GM19023 (cell line): ENCODE measurements around the gene RBFA.
A peak's percentile ranks its signal among the peaks of the same experiment; 100 is the strongest.
"Not testable (repeated sequence)": the region's sequence is repeated elsewhere in the genome, so short reads cannot be mapped to it uniquely, and the experiment has no call there.

Experiments used
- ATAC-seq: cut with Tn5 transposase; IDR thresholded peaks from one replicate; pipeline ENCODE4 v1.9.1; 2021; ENCODE audit warnings: mild to moderate bottlenecking, moderate library complexity; ENCODE audit not compliant: unreplicated experiment

The RBFA gene, protein sequence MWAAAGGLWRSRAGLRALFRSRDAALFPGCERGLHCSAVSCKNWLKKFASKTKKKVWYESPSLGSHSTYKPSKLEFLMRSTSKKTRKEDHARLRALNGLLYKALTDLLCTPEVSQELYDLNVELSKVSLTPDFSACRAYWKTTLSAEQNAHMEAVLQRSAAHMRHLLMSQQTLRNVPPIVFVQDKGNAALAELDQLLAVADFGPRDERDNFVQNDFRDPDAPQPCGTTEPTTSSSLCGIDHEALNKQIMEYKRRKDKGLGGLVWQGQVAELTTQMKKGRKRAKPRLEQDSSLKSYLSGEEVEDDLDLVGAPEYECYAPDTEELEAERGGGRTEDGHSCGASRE

DNA sequence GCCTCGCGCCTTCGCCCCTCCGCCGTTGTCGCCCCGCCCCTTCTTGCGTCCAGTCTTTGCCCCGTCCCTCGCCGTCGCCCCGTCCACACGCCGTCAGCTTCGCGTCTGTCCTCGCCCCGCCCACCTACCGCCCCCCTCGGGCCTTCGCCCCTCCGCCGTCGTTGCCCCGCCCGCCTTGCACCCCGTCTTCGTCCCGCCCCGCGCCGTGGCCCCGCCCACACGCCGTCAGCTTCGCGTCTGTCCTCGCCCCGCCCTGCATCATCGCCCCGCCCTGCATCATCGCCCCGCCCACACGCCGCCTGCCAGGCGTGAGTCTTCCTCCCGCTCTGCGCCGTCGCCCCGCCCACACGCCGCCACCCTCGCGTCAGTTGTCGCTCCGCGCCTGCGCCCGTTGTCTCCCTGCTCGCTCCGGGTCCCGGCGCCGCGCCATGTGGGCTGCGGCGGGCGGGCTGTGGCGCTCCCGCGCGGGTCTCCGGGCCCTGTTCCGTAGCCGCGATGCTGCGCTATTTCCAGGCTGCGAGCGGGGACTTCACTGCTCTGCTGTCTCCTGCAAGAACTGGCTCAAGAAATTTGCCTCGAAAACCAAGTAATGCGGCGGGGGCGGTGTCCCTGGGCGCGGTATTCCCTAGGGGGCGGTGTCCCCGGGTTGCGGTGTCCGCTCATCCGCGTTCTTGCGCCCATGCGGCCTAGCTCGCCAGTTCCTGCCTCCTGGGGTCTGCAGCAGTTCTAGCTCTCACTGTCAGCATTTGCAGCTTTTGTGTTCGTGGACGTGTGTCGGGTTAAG, at the start of gene RBFA:
Gene RBFA, plus strand, starts transcription at position 367 of the 784 bp plus-strand sequence. Its CDS starts 62 bp downstream, at position 429.
- peak; percentile 74 for ATAC-seq

DNA sequence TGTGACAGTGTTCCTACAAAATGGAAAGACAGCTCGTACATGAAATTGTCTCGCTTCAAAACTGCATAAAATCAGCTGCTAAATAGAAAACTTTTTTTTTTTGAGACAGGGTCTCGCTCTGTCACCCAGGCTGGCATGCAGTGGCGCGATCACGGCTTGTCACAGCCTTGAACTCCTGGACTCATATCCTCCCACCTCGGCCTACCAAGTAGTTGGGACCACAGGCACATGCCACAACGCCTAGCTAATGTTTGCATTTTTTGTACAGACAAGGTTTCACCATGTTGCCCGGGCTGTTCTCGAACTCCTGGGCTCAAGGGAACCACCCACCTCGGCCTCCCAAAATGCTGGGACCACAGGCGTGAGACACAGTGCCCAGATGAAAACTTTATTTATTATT, 49.1 kb upstream of the RBFA start:
- no peak for ATAC-seq

DNA sequence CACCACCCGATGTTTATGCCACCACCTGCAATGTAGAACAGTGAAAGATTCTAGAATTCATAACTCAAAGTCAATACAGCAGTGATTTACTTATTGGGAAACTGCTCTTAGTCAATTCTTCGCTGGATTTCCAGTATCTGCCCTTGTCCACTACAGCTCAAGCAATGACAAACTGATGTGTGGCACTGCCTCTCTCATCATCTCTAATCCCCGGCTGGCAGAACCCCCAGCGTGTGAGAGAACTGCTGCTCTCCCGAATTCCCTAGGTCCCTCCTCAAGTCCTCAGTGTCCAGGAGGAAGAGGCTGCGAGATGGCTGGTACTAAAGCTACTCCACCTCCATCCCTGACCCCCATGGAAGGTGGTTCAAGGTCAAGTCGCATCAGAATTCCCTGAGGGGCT, 47.5 kb upstream of the RBFA start:
- no peak for ATAC-seq

DNA sequence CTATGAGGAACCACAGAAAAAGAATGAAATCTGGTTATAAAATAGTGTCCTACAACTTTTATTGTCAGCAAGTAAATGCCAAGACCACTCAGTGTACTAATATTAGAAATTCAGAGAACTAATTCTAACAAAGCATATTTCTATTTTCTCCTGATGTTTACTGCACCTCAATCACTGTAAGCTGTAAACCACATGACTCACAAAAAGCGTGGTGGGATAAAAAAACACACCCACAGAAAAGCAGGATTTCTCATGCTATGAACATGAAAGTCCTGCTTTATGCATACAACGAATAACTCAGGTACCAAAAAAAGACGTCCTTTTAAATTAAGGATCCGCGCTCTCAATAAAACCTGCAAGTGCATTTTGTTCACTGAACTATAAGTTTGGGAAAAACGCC, 46.7 kb upstream of the RBFA start:
- ATAC-seq, result no peak

DNA sequence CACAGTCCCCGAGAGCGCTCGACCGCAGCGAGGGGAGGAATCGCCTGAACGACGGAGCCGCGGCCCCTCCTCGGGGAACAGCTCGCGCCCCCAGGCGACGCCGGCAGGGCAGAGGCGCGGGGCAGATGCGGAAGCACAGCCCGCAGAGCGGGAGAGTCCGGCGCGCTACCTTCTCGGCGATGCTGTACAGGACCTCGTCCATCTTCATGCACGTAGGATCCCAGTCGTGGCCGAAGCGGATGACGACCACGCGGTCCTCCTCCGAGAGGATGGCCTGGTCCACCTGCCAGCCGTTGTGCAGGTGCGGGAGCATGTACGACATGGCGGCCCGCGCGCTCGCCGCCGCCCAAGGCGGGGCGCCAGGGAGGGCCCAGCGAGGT, 46.2 kb upstream of the RBFA start:
- ATAC-seq, result peak; percentile 69

DNA sequence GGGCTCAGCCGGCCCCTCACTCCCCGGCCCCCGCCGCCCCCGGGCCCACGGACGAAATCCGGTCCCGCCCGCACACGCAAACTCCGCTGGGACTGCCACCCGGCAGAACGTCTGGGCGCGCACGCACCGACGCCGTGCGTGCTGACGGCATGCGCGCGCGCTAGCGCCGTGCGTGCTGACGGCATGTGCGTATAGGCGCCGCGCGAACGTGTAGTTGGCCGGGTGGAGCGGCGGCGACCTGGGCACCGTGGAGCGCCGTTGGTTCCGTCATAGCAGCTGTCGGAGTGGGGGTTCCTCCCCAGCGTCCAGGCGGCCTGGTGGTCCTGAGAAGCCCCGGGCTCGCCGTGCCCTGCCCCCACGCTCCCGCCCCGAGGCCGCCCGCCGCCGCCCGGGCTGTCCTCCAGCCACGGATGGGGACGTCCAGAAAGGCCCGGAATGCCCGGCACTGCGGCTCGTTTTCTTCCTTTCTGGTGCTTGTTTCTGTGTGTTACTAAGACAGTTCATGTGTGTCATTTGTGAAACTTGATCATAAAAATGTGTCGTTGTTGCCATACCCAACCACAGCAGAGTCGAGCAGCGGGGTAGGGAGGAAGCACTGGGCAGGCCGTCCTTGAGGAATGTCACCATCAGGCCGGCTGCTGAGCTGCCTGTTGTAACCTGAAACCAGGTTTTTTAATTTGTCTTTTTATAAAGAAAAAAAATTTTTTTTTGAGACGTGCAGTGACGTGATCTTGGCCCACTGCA, 45.6 kb upstream of the RBFA start, which contains the start of gene TXNL4A:
Gene TXNL4A, minus strand, starts transcription at position 113 of the 744 bp plus-strand sequence. CDS start 171 bp downstream, outside the sequence.
- ATAC-seq, result peak; percentile 96

DNA sequence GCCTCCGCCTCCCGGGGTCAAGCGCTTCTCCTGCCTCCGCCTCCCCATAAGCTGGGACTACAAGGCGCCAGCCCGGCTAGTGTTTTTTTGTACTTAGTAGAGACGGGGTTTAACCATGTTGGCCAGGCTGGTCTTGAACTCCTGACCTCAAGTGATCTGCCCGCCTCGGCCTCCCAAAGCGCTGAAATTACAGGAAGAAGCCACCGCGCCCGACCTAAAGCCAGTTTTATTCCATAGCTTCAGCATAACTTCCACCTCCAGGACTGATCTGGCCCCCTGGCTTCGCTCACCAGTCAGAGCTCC, 45.1 kb upstream of the RBFA start:
- no peak for ATAC-seq

DNA sequence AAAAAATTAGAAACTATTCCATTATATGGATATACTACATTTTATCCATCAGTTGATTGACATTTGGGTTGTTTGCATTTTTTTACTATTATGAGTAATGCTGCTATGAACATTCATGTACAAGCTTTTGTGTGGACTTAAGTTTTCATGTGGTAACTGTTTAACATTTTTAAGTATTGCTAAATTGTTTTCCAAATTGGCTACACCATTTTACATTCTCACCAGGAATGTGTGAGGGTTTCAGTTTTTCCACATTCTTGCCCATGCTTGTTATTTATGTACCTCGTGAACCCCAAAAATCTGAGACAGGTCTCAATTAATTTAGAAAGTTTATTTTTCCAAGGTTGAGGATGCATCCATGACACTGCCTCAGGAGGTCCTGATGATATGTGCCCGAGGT, 42.7 kb upstream of the RBFA start:
- no peak for ATAC-seq

DNA sequence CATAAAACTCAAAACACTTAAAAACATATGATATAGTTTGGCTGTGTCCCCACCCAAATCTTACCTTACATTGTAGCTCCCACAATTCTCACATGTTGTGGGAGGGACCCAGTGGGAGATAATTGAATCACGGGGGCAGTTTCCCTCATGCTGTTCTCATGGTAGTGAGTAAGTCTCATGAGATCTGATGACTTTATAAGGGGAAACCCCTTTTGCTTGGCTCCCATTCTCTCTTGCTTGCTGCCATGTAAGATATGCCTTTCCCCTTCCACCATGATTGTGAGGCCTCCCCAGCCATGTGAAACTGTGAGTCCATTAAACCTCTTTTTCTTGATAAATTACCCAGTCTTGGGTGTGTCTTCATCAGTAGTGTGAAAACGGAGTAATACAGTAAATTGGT, 34.5 kb upstream of the RBFA start:
- ATAC-seq, result not testable (repeated sequence)

DNA sequence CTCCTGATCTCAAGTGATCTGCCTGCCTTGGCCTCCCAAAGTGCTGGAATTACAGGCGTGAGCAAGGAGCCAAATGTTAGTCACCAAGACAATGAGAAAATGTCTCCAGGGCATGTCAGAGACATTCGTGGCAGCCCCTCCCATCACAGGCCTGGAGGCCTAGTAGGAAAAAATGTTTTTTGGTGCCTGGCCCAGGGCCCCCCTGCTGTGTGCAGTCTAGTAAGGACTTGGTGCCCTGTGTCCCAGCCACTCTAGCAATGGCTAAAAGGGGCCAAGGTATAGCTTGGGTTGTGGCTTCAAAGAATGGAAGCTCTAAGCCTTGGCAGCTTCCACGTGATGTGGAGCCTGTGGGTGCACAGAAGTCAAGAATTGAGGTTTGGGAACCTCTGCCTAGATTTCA, 33.4 kb upstream of the RBFA start:
- no peak for ATAC-seq

DNA sequence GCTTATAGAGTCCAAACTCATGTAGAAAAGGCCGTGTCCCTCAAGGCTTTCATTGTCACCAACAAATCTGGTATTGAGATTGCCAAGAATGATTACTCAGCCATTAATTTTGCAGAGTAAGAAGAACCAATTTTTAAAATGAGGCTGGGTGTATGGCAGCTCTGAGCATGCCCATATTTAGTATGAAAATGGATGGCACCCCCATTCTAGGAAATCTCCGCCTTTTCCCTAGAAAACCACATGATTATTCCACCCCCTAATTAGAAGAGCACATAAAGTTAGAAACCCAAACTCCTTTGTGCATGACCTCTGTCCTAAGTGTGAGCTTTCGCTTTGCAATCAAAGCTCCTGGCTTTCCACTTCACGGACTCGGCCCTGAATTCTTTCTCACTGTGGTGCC, 31.8 kb upstream of the RBFA start:
- no peak for ATAC-seq

DNA sequence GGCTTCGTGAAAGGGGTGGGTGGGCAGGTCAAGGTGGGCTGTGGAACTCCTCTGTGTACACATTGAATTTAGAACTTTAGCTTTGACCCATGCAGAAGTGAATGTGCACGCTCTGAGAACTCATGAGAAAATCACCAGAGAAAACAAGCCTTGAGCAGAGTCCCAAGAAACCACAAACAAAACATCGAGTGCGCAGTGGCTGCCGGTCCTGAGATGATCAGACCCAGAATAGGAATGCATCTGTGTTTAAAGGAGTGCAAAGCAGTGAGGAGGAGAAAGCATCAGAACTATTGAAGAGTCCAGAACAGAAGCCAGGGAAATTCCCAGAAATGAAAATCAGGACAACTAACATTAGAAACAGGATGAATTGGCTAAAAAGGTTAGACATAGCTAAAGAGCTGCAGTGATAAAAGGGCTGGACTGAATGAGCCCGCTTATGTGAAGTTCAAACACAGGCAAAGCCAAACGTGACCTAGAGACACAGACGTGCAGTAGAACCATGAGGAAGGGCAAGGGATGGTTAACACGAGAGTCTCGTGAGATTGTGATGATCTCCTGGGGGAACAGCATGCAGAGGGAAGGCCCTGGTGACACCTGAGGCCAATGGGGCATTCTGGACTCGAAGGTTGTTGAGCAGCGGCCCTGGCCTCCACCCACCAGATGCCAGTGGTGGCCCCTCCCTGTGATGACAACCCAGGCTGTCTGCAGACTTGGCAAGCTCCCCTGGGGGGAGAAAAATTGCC, 29.5 kb upstream of the RBFA start:
- no peak for ATAC-seq

DNA sequence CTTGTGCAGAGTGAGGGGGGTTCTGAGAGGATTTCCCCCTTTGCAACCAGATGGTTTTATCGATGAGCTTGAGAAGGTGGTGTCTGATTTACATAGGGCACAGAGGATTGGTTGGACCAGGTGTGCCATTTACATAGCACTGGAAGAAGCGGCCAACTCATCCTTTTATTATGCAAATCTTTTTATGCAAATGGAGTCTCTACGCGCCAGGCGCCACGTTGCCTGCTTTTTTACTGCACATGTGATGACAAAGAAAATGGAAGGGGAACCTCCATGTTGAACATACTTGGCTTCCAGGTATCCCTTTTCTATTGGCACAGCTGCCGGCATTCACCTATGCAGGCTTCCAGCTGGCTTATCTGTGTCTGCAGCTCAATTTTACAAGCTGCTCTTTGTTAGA, 27.5 kb upstream of the RBFA start:
- ATAC-seq, result no peak

DNA sequence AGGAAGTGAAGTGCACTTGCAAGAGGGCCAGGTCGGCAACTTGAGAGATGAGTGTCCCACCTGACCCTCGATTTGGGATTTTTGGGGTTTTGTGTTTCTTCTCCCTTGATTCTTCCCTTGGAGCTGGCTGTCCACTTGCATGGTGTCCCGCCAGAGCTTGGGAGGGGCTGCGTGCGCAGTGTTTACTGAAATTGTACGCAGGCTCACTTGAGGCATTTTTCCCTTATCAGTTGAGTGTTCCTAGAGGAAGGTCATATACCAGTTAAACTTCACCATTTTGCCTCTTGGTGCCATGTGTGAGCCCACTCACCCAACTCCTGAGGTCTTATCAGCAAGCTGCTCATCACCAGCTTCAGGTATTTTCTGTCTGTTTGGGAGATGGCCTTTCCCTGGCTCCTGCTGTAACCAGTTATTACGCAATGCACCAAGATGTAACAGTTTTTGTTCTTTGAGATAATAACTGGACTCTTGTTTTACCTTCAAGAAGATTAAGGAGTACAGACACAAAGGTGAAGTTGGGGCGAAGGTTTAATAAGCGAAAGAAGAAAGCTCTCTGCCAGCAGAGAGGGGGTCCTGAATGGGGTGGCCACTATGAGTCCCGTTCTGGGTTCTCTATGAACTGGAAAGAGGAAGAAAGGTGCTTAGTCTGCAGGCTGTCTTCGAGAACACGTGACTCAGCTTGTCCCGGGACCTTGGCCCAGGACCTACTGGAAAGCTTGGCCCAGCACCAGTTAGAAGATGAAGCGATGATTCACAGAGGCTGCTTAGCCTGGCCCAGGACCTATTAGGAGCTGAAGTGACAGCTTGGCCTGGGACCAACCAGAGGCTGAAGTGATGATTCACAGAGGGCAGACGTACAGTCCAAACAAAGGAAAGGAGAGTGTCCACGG, 24.3 kb upstream of the RBFA start:
- no peak for ATAC-seq

DNA sequence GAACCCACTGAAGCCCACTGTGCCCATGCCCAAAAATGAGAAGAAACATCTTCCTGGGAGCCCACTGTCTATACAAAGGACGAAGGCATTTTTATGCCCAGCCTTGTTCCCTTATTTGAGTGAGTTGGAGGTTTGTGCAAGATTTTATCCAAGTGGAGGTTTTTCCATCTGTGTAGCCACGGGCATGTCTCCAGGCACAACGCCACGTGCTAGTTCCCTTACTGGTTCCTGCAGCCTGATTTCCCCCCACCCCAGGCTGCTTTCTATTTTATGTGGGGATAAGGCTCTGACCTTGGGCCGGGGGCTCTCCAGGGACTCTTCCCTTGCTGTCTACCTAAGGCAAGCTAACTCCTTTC, 23.7 kb upstream of the RBFA start:
- ATAC-seq, result no peak

DNA sequence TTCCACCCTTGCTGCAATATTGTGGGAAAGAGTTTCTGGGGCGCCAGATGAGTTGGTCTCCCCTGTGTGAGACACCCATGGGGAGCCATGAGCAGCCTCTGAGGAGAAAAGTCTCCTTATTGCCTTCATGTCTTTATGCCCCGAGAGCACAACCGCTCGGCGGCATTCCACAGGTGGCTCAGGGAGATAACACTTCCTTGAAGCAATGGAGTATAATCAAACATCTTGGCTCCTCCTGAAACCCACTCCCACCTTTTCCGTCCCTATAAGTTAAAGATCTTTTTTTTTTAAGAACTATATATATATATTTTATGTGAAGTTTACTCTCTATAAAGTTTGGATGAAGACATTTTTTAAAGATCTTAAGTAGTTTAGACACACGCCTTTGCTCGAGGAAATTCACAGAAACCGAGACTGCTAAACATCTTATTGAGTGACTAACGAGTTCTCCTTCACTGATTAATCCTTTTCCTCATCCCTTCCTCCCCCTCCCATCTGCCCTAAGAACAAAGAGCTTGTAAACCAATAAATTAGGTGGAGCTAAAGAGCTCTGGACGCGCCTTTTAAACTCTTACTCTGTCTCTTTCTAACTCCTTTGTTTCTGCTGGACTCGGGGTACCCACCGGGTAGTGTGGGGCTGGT, 22.6 kb upstream of the RBFA start:
- ATAC-seq, result not testable (repeated sequence)

DNA sequence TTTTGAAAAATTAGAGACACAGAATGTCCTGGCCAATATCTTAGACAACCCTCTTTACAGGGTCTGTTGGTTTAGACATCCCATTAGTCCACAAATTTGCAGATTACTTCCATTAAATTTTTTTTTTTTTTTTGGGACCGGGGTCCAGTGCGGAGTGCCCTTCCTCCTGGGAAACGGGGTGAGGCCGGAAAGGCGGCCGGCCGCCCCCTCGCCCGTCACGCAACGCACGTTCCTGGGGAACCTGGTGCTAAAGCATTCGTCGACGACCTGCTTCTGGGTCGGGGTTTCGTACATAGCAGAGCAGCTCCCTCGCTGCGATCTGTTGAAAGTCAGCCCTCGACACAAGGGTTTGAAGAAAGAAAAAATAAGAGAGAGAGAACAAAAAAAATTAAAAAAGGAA, 21.5 kb upstream of the RBFA start:
- no peak for ATAC-seq

DNA sequence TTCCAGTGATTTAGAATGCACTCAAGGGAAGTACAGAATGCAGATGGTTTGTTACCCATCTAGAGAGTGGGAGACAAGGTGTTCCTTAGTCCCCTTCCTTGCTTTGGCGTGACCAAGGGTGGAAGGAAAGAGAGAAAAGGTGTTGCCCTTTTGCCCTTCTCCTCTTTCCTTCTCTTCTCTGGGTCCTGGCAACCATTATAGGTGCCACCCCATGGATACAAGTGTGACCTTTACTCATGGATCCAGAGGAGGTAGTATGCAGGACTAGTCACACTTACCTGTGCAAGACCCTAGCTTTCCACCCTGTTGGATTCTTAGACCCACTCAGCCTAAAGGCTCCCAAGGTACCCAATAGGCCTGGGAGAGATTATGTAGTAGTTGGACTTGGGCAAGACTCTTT, 11.6 kb upstream of the RBFA start:
- no peak for ATAC-seq

DNA sequence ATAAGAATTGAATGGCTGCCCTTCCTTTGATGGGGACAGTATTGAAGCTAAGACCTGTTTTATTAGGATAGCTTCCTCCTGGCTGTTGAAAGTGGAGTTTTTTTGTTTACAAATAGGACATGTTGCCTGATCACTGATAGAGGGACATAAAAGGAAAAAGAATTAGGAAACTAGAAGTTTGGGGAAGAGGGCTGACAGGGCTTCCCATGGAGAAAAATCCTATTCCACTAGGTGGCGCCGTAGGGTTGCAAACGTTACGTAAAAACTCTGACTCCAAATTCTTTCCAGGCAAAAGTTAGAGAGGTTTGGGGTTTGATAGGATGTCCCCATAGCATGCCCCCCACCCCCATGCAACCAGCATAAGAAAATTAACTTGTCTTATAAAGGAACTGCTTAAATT, 11.1 kb upstream of the RBFA start:
- ATAC-seq, result no peak

DNA sequence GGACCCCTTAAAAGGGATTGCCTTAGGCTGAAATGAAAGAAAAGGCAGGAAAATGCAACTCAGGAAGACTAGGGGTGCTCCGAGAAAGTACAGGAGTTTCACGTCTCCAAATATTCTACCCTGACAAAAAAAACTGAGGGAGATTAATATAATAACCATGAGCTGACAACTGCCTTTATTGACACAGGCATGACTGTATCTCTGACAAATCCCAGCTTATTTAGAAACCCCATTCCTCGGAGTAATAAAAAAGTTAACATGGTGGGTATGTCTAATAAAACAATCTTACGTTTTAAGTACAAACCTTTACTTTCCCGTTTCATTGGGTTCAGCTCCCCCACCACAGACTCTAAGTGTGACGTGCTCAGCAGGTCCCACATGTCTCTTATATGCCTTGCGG, 7.9 kb upstream of the RBFA start:
- ATAC-seq, result no peak
